ENCODE results near the gene UNC79.

DNA sequence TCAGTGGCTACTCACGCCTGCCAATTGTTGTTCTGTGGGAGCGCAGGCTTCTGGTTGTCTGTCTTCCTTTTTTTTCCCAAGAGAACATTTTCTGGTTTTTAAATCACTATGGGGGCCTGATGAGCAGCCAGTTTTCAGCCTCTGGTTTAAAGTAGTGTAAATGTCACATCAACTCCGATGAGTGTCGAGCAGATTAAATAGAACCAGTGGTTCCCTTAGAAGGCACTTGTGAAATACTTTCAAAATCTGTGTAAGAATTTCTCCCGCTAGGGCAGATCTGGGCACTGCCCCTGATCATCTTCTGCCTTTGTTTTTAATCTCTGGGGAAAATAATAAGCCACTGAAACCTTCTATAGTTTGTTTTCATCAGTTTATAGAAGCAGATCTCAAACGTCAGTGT is 227.1 kb downstream of the UNC79 start:
- TF ChIP-seq, protein P1, sequence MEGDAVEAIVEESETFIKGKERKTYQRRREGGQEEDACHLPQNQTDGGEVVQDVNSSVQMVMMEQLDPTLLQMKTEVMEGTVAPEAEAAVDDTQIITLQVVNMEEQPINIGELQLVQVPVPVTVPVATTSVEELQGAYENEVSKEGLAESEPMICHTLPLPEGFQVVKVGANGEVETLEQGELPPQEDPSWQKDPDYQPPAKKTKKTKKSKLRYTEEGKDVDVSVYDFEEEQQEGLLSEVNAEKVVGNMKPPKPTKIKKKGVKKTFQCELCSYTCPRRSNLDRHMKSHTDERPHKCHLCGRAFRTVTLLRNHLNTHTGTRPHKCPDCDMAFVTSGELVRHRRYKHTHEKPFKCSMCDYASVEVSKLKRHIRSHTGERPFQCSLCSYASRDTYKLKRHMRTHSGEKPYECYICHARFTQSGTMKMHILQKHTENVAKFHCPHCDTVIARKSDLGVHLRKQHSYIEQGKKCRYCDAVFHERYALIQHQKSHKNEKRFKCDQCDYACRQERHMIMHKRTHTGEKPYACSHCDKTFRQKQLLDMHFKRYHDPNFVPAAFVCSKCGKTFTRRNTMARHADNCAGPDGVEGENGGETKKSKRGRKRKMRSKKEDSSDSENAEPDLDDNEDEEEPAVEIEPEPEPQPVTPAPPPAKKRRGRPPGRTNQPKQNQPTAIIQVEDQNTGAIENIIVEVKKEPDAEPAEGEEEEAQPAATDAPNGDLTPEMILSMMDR (conservative IDR thresholded peaks at IDR 0.05): no peak
- TF ChIP-seq EZH2 (IDR thresholded peaks at IDR 0.05; ENCODE audit: low read depth): no peak

Measured in PC-9 (cell line).